HL-60/S4 treated with retinoic acid at 250 ng/mL for 4 days and 3 days (cell line): ENCODE data around the gene NFS1.
"Not testable (repeated sequence)": the region's sequence is repeated elsewhere in the genome, so short reads cannot be mapped to it uniquely, and the experiment has no call there.

Experiments used
- in situ Hi-C: fragments of 300-500 bp; cut with MboI; formaldehyde crosslinking; loops from 2 replicates; pipeline ENCODE4 v1.7.0; 2022; ENCODE audit warnings: low sequenced_read_pairs

The NFS1 gene

DNA sequence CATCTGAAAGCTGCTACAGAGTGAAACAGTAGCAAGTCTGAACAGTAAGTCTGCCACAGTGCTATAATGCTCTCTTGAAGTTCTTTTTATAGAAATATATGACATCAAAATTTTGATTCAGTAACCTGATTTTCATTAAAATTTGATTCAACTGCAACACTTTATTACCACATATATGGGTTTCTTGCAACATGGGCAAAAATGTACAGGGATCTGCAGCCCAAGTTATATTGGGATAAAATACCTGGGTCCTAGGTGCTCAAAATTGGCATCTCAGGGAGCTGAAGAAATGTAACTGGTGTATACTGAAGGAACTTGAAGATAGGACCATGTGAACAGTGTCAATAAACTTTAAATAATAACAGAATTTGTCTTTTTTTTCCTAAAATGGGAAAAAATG, 10.9 kb upstream of the NFS1 start:
- in situ Hi-C loops = no loop called here

DNA sequence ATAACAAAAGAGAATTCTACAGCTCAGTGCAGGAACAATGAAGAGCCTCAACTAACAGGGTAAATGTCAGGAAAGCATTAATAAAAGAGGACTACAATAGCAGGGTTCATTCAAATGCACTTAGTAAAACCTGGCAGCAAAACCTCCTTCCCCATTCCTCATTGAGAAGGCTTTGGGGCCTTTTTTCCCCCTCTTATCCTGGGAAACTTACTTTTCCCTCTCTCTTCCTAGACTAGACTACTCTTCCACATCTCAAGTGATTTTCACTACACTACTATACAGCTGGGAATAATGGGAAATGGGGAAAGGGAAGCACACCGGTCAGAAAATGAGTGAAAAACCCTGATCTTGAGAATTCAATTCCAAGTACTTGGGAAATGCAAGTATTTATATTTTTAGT, 10.1 kb upstream of the NFS1 start:
- in situ Hi-C loops = no loop called here

- in situ Hi-C loops = no loop called here
These were observed 9.3 kb upstream of the NFS1 start for GRCh38 chr20:35708502-35708901.

- in situ Hi-C loops = not testable (repeated sequence)
These were observed 7.7 kb upstream of the NFS1 start for GRCh38 chr20:35706591-35707529.

DNA sequence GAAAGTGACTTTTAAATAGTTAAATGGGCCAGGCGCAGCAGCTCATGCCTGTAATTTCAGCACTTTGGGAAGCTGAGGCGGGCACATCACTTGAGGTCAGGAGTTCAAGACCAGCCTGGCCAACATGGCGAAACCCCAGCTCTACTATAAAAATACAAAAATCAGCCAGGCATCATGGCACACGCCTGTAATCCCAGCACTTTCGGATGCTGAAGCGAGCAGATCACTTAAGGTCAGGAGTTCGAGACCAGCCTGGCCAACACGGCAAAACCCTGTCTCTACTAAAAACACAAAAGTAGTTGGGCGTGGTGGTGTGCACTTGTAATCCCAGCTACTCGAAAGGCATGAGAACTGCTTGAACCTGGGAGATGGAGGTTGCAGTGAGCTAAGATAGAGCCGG, 6.7 kb upstream of the NFS1 start:
- in situ Hi-C loops = not testable (repeated sequence)

DNA sequence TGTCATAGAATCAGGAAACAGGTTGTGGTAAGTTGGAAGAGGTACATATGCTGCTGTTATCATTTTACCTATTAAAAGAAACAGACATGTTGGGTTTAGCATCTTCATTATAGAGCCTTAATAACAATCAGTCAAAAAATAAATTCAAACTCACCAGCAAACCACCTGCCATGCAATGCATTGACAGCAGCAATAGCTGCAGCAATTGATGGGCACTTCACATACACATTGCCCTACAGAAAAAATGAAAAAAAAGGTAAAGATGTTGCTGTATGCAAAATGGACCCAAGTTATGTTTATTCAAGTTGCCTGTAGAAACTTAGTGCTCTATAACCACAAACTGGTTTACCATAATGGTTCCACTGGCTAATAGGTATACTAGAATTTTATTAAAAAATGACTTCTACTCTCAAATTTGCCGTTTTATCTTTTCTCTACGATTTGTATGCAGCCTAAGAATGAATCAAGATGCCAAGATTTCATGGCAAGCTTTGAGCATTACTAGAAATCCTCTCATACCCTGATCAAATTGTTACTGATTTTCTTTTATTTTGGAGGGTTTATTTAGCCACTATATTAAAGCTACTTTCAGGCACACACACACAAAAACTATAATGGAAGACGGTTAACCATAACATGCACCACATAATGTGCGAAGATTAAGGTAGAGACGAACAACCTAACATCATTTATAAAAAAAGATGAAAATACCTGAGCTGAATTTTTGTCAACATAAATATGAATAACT, 5.5 kb upstream of the NFS1 start:
- in situ Hi-C loops = no loop called here

GRCh38 chr20:35702824-35703695, 3.9 kb upstream of the NFS1 start:
- in situ Hi-C loops = no loop called here

- in situ Hi-C loops = no loop called here
These were observed 3.1 kb upstream of the NFS1 start for GRCh38 chr20:35702051-35702823.

GRCh38 chr20:35700625-35701148, 1.5 kb upstream of the NFS1 start:
- in situ Hi-C loops = no loop called here

DNA sequence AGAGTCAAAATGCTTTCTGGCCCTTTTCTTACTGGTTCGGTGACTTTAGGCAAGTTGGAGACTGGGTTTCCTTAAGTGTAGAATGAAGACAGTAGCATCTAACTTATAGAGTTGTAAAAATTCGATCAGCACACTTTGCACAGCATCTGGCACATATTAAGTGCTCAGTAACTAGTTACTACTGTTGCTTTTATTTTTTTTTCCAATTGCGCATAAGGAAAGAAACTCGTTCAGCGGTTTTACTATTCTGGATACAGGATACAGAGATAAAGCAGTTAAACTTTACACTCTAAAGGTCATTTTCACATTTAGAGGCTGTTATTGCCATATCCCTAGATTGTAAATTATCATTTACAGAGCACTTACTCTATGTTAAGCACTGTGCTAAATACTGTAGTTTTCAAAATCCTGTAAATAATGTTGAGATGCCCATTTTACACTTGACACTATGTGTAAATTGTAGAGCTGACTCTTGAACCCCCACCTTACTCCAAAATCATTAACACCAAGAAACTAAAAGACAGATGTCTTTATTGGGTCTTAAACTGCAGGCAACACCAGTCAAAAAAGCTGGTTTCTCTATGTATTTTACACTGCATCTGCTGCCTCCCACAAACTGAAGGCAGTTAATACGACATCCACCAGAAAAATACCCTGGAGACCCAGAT, 939 bp upstream of the NFS1 start:
- in situ Hi-C loops = no loop called here

DNA sequence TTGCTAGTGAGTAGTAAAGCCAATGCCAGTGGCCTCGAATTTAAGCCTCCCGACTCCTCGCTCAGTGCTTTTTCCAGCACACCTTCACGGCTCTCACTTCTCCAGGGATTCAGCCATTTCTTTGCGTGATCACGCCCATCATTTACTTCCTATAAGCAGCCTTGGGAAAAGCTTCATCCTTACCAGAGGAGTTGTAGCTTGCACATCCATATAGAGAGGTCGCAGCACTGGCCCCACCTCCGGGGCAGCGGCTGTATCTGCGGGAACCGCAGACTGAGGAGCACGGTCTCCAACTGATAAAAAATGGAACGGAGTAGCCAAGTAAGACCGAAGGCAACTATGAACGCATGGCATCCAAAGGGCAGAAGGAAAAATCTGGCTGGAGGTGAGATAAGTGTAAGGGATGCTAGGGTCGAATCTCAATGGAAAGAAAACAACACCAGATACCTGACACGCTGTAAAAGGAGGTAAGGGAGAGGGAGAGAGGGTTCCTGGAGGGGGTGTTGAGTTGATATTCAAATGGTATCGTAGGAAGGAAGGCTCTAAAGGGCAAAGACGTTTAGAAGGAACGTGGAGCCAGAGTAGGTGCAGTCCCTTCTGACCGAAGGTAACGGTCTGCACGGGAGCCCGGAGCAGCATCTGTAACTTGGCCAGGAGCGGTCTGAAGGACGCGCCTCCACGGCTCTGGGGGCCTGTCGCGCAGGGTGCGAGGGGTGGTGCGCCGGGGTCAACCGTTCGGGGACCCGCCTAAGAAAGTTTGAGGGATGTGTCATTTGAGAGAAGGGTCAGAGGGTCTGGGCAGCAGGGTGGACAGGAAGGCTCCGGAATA, 640 bp downstream of the NFS1 start:
- in situ Hi-C loops = no loop called here

DNA sequence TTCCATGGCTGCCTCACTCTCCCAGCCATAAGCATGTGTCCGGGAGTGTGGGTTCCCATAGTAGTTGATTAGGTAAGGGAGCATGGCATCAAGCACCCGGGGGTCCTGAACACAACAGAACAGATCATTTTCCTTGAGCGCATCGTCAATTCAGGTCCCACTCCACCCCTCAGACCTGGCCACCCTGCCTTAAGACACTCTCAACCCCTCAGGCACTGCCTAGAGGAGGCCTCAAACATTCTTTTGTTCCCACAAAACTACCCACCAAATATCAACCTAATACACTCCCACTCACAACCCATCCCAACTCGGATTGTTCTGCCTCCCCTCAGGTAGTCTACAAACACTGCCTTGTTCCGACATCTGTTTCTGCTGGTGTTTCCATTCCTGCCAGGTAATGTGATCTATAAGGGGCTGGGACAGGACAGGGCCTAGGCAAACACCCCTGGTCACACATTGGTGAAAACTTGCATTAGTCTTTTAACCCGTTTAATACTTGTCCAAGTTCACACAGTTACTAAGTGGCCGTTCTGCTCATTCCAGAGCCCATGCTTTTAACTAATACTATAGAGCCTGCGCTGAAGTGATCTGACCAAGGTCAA, 1.4 kb downstream of the NFS1 start:
- in situ Hi-C loops = no loop called here

- in situ Hi-C loops = no loop called here
These were observed 3.2 kb downstream of the NFS1 start for GRCh38 chr20:35695978-35696377.

- in situ Hi-C loops = no loop called here
These were observed 3.9 kb downstream of the NFS1 start for GRCh38 chr20:35695245-35695749.

DNA sequence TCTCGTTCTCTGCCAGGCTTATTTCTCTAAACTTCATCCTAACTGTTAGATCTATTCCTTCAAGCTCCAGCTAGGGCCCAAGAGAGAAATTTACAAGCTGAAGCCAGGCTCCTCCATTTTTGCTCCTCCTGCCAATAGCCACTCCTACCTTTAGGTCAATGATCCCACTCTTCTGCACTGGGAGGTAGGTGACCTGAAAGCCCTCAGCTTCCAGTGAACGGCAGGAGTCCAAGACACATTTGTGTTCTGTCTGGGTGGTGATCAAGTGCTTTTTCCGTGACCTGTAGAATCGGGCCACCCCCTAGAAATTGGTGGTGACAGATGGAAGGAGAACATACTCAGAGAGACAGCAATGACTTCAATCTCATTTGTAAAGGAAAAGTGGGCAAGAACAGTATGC, 8.9 kb downstream of the NFS1 start:
- in situ Hi-C loops = no loop called here

GRCh38 chr20:35686872-35687271, 12.3 kb downstream of the NFS1 start:
- in situ Hi-C loops = not testable (repeated sequence)

DNA sequence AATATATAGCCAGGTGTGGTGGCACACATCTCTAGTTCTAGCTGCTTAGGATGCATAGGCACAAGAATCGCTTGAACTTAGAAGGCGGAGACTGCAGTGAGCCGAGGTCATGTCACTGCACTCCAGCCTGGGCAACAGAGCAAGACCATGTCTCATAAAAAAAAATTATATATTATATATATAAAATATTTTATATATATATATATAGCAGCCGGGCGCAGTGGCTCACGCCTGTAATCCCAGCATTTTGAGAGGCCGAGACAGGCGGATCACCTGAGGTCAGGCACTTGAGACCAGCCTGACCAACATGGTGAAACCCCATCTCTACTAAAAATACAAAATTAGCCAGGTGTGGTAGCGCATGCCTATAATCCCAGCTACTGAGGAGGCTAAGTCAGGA, 13.8 kb downstream of the NFS1 start:
- in situ Hi-C loops = not testable (repeated sequence)

DNA sequence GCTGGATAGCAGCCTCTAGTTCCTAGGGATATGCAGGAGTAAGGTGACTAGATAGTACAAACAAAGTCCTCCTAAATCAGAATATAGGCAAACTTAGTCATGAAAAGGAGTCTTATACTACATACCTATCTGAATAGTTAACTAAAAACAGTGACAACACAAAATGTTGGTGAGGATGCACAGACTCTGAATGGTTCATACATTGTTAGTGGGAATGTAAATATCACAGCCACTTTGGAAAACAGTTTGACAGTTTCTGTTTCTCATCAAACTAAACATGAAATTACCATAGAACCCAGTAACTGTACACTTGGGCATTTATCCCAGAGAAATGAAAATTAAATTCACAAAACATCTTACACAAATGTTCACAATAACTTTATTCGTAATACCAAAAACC, 17.2 kb downstream of the NFS1 start:
- in situ Hi-C loops = no loop called here
